Raji (cell line): ENCODE results near the gene OR10K1.

Source experiments
- POLR2A ChIP-seq: IDR thresholded peaks from 2 replicates; pipeline ENCODE4 v1.6.1; 2011; ENCODE audit warnings: low read depth, low read length, control low read depth; ENCODE audit not compliant: insufficient read depth

The OR10K1 gene

GRCh38 chr1:158461534-158461933, at the start of gene OR10K1:
OR10K1 (plus strand) TSS chr1:158461834; CDS start chr1:158465562, 3,728 bp downstream.
- TF ChIP-seq POLR2A = no peak

DNA sequence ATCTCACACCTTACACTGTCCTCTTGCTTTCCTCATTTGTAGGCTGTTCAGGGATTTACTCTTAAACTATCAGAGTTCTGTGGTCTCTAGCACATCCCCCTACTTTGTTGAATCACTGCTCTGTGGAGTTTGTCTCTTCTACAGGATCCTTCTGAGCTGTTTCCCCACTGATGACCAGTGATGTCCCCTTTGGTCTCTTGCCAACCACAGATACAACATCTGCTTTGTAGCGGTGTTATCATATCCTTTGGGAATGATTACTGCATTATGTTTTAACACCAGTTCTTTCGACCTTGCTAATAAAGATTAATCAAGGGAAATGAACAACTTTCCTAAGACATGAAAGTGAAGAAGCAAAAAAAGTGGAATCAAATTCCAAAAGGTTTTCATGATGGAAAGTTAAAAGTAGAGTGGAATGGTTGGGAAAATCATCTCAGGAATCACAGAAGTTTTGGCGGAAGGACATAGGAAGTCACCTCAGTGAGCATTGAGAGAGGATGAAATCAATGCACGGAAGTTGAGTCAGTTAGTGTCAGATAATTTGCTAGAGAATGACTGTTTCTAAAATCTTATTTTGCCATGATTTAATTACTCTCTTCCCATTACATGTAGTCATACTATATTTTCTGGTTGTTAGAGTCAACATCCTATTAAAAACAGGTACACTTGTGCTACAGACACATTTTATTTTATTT, 46.8 kb upstream of the OR10K1 start:
- TF ChIP-seq POLR2A = no peak

- no peak for TF ChIP-seq POLR2A
Measured at GRCh38 chr1:158417586-158417985, 44.0 kb upstream of the OR10K1 start.

DNA sequence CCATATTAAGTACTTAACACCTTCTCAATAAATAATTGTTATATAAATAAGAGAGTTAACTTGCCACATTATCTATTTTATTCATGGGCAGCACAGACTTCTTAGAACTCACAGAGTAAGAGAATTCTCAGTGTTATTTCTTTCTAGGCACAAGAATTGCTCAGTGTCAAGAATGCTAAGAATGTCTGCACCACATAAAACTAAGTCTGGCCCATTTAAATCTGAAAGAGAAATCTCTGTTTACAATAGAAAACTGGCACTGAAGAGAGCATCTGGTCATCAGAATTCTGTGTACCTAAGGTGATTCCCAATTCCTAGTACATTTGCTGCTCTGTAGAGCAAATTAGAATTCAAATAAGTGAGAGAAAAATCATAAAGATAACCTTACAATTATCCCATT, 39.4 kb upstream of the OR10K1 start:
- TF ChIP-seq POLR2A = no peak

- no peak for TF ChIP-seq POLR2A
Measured at GRCh38 chr1:158425027-158425426, 36.6 kb upstream of the OR10K1 start.

- TF ChIP-seq POLR2A = no peak
Measured at GRCh38 chr1:158426137-158426536, 35.5 kb upstream of the OR10K1 start, which contains the start of gene OR10K2. OR10K2 (minus strand) TSS chr1:158426237; CDS start chr1:158420866, 5,371 bp downstream.

- no peak for TF ChIP-seq POLR2A
Measured at GRCh38 chr1:158434741-158435140, 26.9 kb upstream of the OR10K1 start.

GRCh38 chr1:158445376-158445775, 16.3 kb upstream of the OR10K1 start:
- no peak for TF ChIP-seq POLR2A

DNA sequence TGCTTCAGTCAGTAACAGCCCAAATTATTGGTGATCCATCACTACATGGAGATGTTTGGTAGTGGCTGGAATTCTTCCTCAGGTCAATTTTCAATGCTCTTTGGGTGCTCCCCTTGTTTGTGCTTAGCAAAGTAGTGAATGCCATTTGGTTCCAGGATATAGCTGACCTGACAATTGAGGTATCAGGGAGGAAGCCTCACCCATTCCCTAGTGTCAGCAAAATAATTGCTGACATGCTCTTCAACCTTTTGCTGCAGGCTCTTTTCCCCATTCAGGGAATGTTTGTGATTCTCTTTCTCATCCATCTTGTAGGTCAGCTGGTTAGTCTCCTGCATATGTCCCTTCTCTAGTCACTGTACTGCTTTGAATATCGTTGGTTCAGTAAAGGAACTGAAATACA, 7.1 kb upstream of the OR10K1 start:
- no peak for TF ChIP-seq POLR2A

- TF ChIP-seq POLR2A = no peak
Measured at GRCh38 chr1:158457246-158457645, 4.4 kb upstream of the OR10K1 start.

GRCh38 chr1:158458263-158458662, 3.4 kb upstream of the OR10K1 start:
- no peak for TF ChIP-seq POLR2A

DNA sequence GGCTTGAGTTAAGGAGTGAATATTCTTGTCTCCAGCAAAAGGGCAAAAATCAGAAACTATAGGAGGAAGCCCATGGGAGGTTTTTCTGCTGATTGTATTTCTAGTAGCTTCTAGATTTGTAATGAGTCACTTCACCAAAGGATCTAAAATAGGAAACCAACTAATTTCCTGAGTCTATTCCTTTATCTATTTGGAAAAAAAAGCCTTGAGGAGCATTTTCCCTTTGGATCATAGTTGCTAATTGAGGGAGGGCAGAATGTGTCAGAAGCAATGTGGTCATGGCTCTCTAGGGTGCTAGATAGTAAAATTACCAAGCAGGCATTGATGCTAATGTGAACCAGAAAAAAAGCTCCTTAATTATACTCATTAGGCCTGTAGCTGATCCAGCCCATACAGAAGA, 10.3 kb downstream of the OR10K1 start, which contains the start of gene OR10R2:
TSS of gene OR10R2 (plus strand) at position 301 of the 400 bp plus-strand sequence. CDS start 106 bp downstream, outside the sequence.
- no peak for TF ChIP-seq POLR2A

- no peak for TF ChIP-seq POLR2A
Measured at GRCh38 chr1:158485455-158485854, 23.8 kb downstream of the OR10K1 start.

GRCh38 chr1:158491316-158491715, 29.7 kb downstream of the OR10K1 start:
- TF ChIP-seq POLR2A = no peak

GRCh38 chr1:158493054-158493453, 31.4 kb downstream of the OR10K1 start:
- no peak for TF ChIP-seq POLR2A

DNA sequence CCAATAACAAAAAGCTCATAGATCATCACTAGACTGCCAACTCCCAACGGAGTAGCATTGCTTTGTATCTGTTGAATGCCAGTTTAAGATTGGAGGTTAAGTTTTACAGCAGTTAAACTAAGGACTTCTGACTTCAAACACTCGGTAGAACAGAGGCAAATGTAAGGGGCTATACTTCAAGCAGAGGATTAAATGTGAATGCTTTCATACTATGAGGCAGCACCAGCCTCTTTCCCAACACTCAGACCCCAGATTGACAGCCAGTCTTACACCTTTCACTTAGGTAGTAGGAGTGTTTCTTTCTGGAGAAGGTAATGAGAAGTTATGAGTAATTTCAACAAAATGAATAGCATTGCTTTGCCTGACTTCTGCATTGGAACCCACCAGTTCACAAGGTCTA, 33.2 kb downstream of the OR10K1 start:
- TF ChIP-seq POLR2A = no peak

GRCh38 chr1:158496374-158496773, 34.7 kb downstream of the OR10K1 start:
- TF ChIP-seq POLR2A = no peak
